Measurements from ENCODE around the gene SLX4IP.
"Not testable (repeated sequence)": the region's sequence is repeated elsewhere in the genome, so short reads cannot be mapped to it uniquely, and the experiment has no call there.

SLX4IP gene

DNA sequence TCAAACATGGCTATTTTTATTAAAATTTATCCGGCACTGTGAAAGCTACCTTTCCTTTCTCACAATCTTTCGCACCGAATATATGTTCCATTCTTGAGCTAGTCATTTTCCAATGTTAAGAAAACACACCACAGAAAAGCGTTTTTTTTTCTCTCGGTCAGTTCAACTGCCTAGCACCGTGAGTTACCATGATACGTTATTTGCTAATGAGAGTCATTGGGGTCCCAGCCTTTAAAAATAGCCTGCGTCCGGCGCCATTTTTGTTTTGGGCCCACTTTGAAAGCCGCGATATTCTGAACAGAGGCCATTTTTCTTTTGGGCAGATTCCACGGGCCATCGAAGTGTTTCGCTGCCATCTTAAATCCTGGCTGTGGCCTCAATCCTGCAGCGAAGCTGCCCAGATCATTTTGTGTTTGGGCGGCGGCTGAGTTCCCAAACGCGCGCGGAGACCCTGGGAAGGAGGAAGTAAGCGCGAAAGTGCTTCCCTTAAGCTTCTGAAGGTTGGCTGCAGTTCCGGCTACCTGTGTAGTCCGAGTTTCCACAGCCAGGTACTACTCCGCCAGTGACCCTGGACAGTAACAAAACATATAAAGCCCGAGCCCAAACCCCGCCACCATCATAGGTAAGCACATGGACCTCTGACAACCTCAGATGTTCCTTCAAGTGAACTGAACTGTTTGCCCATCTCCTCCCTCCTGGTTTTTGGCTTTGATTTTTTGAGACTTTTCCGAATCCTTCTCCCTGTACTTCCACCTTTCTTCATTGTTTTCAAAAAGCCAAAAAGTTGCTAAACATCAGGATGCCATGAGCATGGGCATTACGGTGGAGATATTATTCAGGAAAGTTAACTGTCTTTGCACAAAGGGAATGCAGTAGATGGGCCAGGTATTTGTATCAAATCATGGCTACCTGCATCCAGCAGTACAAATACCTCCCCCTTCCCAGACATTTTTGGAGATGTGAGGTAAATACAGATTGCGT lies at the start of gene SLX4IP:
Gene SLX4IP, plus strand, starts transcription at position 474 of the 981 bp plus-strand sequence. CDS start 22,900 bp downstream, outside the sequence.
- DNase-seq: peak; percentile 91 to 95
- Histone ChIP-seq H3K27ac (peak within 1 kb of the TSS; percentile 82 to 87), H3K4me3 (peak within 1 kb of the TSS; percentile 69 to 85), H3K4me1 (peaks cover 0 to 27% (median 13%) of the 10 kb centered on the region in 4 donors), H3K9me3 (no peaks in the 10 kb centered on the region), H3K27me3 (no peaks in the 10 kb centered on the region), H3K36me3 (no peaks in the 10 kb centered on the region)
- intact Hi-C loops (cut with DNase I; ENCODE audit: low total_unique reads): loop anchor here (10.0 kb wide), 2 partner anchors 220 to 240 kb away; partner anchors contain the start of genes JAG1 and SNAP25
- TF ChIP-seq, protein P1, sequence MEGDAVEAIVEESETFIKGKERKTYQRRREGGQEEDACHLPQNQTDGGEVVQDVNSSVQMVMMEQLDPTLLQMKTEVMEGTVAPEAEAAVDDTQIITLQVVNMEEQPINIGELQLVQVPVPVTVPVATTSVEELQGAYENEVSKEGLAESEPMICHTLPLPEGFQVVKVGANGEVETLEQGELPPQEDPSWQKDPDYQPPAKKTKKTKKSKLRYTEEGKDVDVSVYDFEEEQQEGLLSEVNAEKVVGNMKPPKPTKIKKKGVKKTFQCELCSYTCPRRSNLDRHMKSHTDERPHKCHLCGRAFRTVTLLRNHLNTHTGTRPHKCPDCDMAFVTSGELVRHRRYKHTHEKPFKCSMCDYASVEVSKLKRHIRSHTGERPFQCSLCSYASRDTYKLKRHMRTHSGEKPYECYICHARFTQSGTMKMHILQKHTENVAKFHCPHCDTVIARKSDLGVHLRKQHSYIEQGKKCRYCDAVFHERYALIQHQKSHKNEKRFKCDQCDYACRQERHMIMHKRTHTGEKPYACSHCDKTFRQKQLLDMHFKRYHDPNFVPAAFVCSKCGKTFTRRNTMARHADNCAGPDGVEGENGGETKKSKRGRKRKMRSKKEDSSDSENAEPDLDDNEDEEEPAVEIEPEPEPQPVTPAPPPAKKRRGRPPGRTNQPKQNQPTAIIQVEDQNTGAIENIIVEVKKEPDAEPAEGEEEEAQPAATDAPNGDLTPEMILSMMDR (IDR thresholded peaks at IDR 0.05): no peak

DNA sequence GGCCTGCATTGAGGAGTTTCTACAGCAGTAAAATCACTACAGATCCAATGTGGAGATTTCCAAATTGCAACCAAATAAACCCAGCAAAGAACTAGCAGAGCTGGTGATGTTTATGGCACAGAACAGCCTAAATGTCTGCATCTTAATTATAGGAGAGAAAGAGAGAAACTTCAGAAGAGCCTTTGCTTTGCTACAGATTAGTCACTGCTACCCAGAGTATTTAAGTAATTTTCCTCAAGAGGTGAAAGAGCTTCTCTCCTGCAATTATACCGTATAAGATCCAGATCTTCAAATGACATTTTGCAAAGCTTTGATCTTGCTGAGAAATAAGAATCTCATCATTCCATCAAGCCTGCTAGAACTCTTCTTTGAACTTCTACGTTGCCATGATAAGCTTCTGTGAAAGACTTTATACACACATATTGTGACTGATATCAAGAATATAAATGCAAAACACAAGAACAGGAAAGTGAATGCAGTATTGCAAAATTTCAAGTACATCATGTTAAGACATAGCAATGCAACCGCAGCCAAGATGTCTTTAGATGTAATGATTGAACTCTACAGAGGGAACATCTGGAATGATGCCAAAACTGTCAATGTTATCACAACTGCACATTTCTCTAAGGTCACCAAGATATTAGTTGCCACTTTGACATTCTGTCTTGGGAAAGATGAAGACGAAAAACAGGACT lies 49.1 kb upstream of the SLX4IP start:
- Histone ChIP-seq H3K27me3 (no peaks in the 10 kb centered on the region), H3K36me3 (no peaks in the 10 kb centered on the region), H3K4me3 (no peak overlapping the region), H3K27ac (no peak overlapping the region), H3K4me1 (no peaks in the 10 kb centered on the region), H3K9me3 (no peaks in the 10 kb centered on the region)
- DNase-seq: no peak
- TF ChIP-seq, protein P1 (IDR thresholded peaks at IDR 0.05): no peak
- intact Hi-C loops (cut with DNase I; ENCODE audit: low total_unique reads): no loop called here

DNA sequence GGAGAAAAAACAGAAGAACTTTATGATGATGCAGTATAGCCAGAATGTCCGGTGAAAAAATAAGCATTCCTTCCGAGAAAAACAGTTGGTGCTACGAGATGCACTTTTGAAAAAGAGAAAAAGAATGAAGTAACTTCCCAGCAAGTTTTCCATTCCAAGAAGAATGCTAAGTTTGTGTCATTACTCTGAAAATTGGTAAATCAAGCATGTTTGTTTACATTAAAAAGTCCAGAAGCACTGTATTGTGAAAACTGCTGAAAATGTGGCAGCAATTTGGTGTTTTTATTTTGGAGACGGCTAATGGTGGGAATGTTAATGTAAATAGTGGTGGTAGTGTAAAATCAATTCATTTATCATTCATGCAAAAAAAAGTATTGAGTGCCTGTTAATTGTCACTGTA lies 47.4 kb upstream of the SLX4IP start:
- no peak for DNase-seq
- intact Hi-C loops (cut with DNase I; ENCODE audit: low total_unique reads): no loop called here
- TF ChIP-seq, protein P1 (IDR thresholded peaks at IDR 0.05): no peak

DNA sequence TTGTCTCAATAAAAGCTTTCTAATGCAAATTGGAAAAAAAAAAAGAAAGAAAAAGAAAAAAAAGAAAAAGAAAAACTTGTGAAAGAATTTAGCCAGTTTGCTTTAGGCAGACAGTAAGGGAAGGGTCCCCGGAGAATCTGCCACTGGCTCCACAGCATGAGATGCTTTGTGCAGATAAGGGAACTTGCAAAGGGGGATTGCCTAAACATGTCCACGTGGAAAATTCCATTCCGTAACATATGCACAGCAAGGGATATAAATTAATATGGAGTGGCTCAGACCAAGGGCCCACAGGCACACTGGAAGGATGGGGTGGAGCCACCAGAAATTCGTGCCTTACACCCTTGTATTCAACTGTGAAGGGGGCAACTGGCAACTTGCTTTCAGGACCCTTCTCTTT lies 46.5 kb upstream of the SLX4IP start:
- intact Hi-C loops (cut with DNase I; ENCODE audit: low total_unique reads): no loop called here
- H3K4me3 ChIP-seq: no peak overlapping the region
- no peaks in the 10 kb centered on the region for H3K36me3 ChIP-seq
- no peaks in the 10 kb centered on the region for H3K9me3 ChIP-seq
- H3K4me1 ChIP-seq: no peaks in the 10 kb centered on the region
- no peaks in the 10 kb centered on the region for H3K27me3 ChIP-seq
- no peak for DNase-seq
- H3K27ac ChIP-seq: no peak overlapping the region
- TF ChIP-seq, protein P1 (IDR thresholded peaks at IDR 0.05): no peak

More for the DNA sequence above, 47.4 kb upstream of the SLX4IP start:
- Histone ChIP-seq H3K4me1 (no peaks in the 10 kb centered on the region), H3K4me3 (no peak overlapping the region), H3K27me3 (no peaks in the 10 kb centered on the region), H3K36me3 (no peaks in the 10 kb centered on the region), H3K9me3 (no peaks in the 10 kb centered on the region), H3K27ac (no peak overlapping the region)

DNA sequence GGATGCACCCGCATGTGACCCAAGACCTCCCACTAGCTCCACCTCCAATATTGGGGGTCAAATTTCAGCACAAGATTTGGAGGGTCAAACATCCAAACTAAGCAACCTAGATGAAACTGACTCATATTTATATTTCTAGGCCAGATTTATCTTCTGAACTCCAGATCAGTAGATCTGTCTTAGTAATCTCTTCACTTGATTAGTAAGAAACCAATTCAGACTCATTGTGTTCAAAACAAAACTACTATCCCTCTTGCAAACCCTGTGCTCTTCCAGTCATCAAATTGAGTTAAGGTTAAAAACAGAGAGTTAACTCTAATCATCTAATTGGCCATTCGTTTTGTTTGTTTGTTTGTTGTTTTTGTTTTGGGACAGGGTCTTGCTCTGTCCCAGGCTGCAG lies 44.4 kb upstream of the SLX4IP start:
- intact Hi-C loops (cut with DNase I; ENCODE audit: low total_unique reads): no loop called here

DNA sequence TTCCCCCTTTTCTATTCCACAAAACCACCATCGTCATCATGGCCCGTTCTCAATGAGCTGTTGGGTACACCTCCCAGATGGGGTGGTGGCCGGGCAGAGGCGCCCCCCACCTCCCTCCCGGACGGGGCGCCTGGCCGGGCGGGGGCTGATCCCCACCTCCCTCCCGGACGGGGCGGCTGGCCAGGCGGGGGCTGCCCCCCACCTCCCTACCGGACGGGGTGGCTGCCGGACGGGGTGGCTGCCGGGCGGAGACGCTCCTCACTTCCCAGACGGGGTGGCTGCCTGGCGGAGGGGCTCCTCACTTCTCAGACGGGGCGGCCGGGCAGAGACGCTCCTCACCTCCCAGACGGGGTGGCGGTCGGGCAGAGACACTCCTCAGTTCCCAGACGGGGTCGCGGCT lies 40.4 kb upstream of the SLX4IP start:
- H3K36me3 ChIP-seq; H3K27me3 ChIP-seq; intact Hi-C loops (cut with DNase I; ENCODE audit: low total_unique reads); H3K27ac ChIP-seq; DNase-seq; H3K4me3 ChIP-seq; H3K4me1 ChIP-seq; H3K9me3 ChIP-seq: not testable (repeated sequence)

More for the DNA sequence above, 44.4 kb upstream of the SLX4IP start:
- no peaks in the 10 kb centered on the region for H3K27me3 ChIP-seq
- TF ChIP-seq, protein P1 (IDR thresholded peaks at IDR 0.05): no peak
- no peak for DNase-seq
- no peak overlapping the region for H3K27ac ChIP-seq
- no peaks in the 10 kb centered on the region for H3K4me1 ChIP-seq
- H3K9me3 ChIP-seq: no peaks in the 10 kb centered on the region
- H3K36me3 ChIP-seq: no peaks in the 10 kb centered on the region
- no peak overlapping the region for H3K4me3 ChIP-seq
